SK-N-SH treated with all-trans-retinoic acid at 6 μM for 48 hours (cell line): ENCODE data around the gene TRPV4.

Experiments
- ATAC-seq: fragments of 200-7000 bp; cut with Tn5 transposase; 3 replicates; pipeline ENCODE4 v1.9.1; 2020; ENCODE audit warnings: mild to moderate bottlenecking, moderate library complexity
- ARNTL ChIP-seq: fragments of 450-650 bp; formaldehyde crosslinking; IDR thresholded peaks from 2 replicates; pipeline ENCODE4 v1.5.0; 2020; ENCODE audit warnings: low read depth, mild to moderate bottlenecking, moderate library complexity, borderline replicate concordance
- BACH2 ChIP-seq: fragments of 250-450 bp; sonication (Bioruptor Pico); IDR thresholded peaks from 2 replicates; pipeline ENCODE4 v1.9.0; 2021; ENCODE audit warnings: mild to moderate bottlenecking, borderline replicate concordance
- CREB5 ChIP-seq: fragments of 250-450 bp; sonication (Bioruptor Pico); IDR thresholded peaks from 2 replicates; pipeline ENCODE4 v1.5.1; 2020; ENCODE audit warnings: low read depth, mild to moderate bottlenecking, moderate library complexity
- CSDC2 ChIP-seq: fragments of 250-450 bp; sonication (Bioruptor Pico); IDR thresholded peaks from 2 replicates; pipeline ENCODE4 v1.5.0; 2020; ENCODE audit warnings: mild to moderate bottlenecking, moderate library complexity
- CSRNP3 ChIP-seq: fragments of 250-450 bp; sonication (Bioruptor Pico); IDR thresholded peaks from 2 replicates; pipeline ENCODE4 v1.5.1; 2021; ENCODE audit warnings: mild to moderate bottlenecking, moderate library complexity
- ESRRG ChIP-seq: fragments of 250-450 bp; sonication (Bioruptor Pico); IDR thresholded peaks from 2 replicates; pipeline ENCODE4 v1.6.1; 2021; ENCODE audit warnings: mild to moderate bottlenecking
- GLIS3 ChIP-seq: fragments of 250-450 bp; sonication (Bioruptor Pico); IDR thresholded peaks from 2 replicates; pipeline ENCODE4 v1.5.0; 2020; ENCODE audit warnings: mild to moderate bottlenecking, moderate library complexity
- ISL1 ChIP-seq: fragments of 250-450 bp; sonication (Bioruptor Pico); IDR thresholded peaks from 2 replicates; pipeline ENCODE4 v2.1.2; 2022; ENCODE audit warnings: mild to moderate bottlenecking, moderate library complexity
- OSR1 ChIP-seq: fragments of 250-450 bp; sonication (Bioruptor Pico); IDR thresholded peaks from 2 replicates; pipeline ENCODE4 v1.8.0; 2022; ENCODE audit warnings: moderate library complexity, mild to moderate bottlenecking, inconsistent platforms
- POU6F1 ChIP-seq: fragments of 250-450 bp; sonication (Bioruptor Pico); IDR thresholded peaks from 2 replicates; pipeline ENCODE4 v1.8.0; 2021; ENCODE audit warnings: low read depth, mild to moderate bottlenecking, moderate library complexity, borderline replicate concordance
- PPARA ChIP-seq: fragments of 250-450 bp; sonication (Bioruptor Pico); IDR thresholded peaks from 2 replicates; pipeline ENCODE4 v1.5.0; 2020; ENCODE audit warnings: mild to moderate bottlenecking, borderline replicate concordance
- SNAI2 ChIP-seq: fragments of 250-450 bp; sonication (Bioruptor Pico); IDR thresholded peaks from 2 replicates; pipeline ENCODE4 v1.5.0; 2020; ENCODE audit warnings: mild to moderate bottlenecking, moderate library complexity
- TCF4 ChIP-seq: fragments of 250-450 bp; sonication (Bioruptor Pico); IDR thresholded peaks from 2 replicates; pipeline ENCODE4 v1.8.0; 2021; ENCODE audit warnings: mild to moderate bottlenecking, moderate library complexity, borderline replicate concordance
- TOX ChIP-seq: fragments of 250-450 bp; sonication (Bioruptor Pico); IDR thresholded peaks from 2 replicates; pipeline ENCODE4 v1.8.0; 2021; ENCODE audit warnings: mild to moderate bottlenecking, moderate library complexity, borderline replicate concordance
- TSHZ2 ChIP-seq: fragments of 250-450 bp; sonication (Bioruptor Pico); IDR thresholded peaks from 2 replicates; pipeline ENCODE4 v1.5.0; 2020; ENCODE audit warnings: mild to moderate bottlenecking, moderate library complexity
- ZC3H10 ChIP-seq: fragments of 250-450 bp; sonication (Bioruptor Pico); IDR thresholded peaks from 2 replicates; pipeline ENCODE4 v1.5.1; 2021; ENCODE audit warnings: mild to moderate bottlenecking, moderate library complexity
- ZFP3 ChIP-seq: fragments of 250-450 bp; sonication (Bioruptor Pico); IDR thresholded peaks from 2 replicates; pipeline ENCODE4 v1.5.0; 2020; ENCODE audit warnings: mild to moderate bottlenecking, moderate library complexity
- ZFP30 ChIP-seq: fragments of 450-650 bp; formaldehyde crosslinking; IDR thresholded peaks from 2 replicates; pipeline ENCODE4 v1.5.0; 2022; ENCODE audit warnings: mild to moderate bottlenecking, moderate library complexity
- ZNF565 ChIP-seq: fragments of 450-650 bp; formaldehyde crosslinking; conservative IDR thresholded peaks from 2 replicates; pipeline ENCODE4 v1.5.0; 2020; ENCODE audit warnings: low read depth, mild to moderate bottlenecking, moderate library complexity
- ZNF70 ChIP-seq: fragments of 450-650 bp; formaldehyde crosslinking; IDR thresholded peaks from 2 replicates; pipeline ENCODE4 v1.5.0; 2020; ENCODE audit warnings: mild to moderate bottlenecking, moderate library complexity
- ZNF8 ChIP-seq: fragments of 450-650 bp; formaldehyde crosslinking; IDR thresholded peaks from 2 replicates; pipeline ENCODE4 v1.5.0; 2020; ENCODE audit warnings: mild to moderate bottlenecking, moderate library complexity

The TRPV4 gene

GRCh38 chr12:109779382-109779781, 53.8 kb downstream of the TRPV4 start (continued):
- TF ChIP-seq POU6F1 (no peak), ISL1 (CRISPR knock-in tag) (no peak), ZNF70 (no peak), ZC3H10 (CRISPR knock-in tag) (no peak), TCF4 (CRISPR knock-in tag) (no peak), CREB5 (CRISPR knock-in tag) (no peak), BACH2 (CRISPR knock-in tag) (no peak)

GRCh38 chr12:109778684-109779083, 54.5 kb downstream of the TRPV4 start:
- ATAC-seq = no peak
- no peak for TF ChIP-seq ZFP3 (CRISPR knock-in tag)
- no peak for TF ChIP-seq TSHZ2 (CRISPR knock-in tag)
- TF ChIP-seq ZC3H10 (CRISPR knock-in tag) = no peak
- no peak for TF ChIP-seq CSRNP3 (CRISPR knock-in tag)
- TF ChIP-seq BACH2 (CRISPR knock-in tag) = no peak
- TF ChIP-seq ZNF70 = no peak
- no peak for TF ChIP-seq PPARA (CRISPR knock-in tag)
- no peak for TF ChIP-seq ZNF565 (CRISPR knock-in tag)
- TF ChIP-seq ISL1 (CRISPR knock-in tag) = no peak
- TF ChIP-seq OSR1 (CRISPR knock-in tag) = no peak
- no peak for TF ChIP-seq TOX
- TF ChIP-seq CSDC2 (CRISPR knock-in tag) = no peak
- no peak for TF ChIP-seq ZNF8 (CRISPR knock-in tag)

GRCh38 chr12:109777544-109777943, 55.7 kb downstream of the TRPV4 start:
- no peak for ATAC-seq
- no peak for TF ChIP-seq CREB5 (CRISPR knock-in tag)
- TF ChIP-seq GLIS3 = no peak
- no peak for TF ChIP-seq ZC3H10 (CRISPR knock-in tag)
- no peak for TF ChIP-seq SNAI2 (CRISPR knock-in tag)

GRCh38 chr12:109776624-109777023, 56.6 kb downstream of the TRPV4 start:
- ATAC-seq = no peak
- TF ChIP-seq ZFP3 (CRISPR knock-in tag) = no peak
- TF ChIP-seq TCF4 (CRISPR knock-in tag) = no peak
- TF ChIP-seq POU6F1 = no peak
- TF ChIP-seq TSHZ2 (CRISPR knock-in tag) = no peak
- no peak for TF ChIP-seq ZFP30 (CRISPR knock-in tag)
- TF ChIP-seq GLIS3 = no peak
- no peak for TF ChIP-seq SNAI2 (CRISPR knock-in tag)
- TF ChIP-seq CSDC2 (CRISPR knock-in tag) = no peak
- TF ChIP-seq ESRRG (CRISPR knock-in tag) = no peak
- no peak for TF ChIP-seq ZC3H10 (CRISPR knock-in tag)
- TF ChIP-seq ARNTL (CRISPR knock-in tag) = no peak
- TF ChIP-seq ZNF70 = no peak
- TF ChIP-seq ISL1 (CRISPR knock-in tag) = no peak
